ENCODE data around the gene NUDT3.

DNA sequence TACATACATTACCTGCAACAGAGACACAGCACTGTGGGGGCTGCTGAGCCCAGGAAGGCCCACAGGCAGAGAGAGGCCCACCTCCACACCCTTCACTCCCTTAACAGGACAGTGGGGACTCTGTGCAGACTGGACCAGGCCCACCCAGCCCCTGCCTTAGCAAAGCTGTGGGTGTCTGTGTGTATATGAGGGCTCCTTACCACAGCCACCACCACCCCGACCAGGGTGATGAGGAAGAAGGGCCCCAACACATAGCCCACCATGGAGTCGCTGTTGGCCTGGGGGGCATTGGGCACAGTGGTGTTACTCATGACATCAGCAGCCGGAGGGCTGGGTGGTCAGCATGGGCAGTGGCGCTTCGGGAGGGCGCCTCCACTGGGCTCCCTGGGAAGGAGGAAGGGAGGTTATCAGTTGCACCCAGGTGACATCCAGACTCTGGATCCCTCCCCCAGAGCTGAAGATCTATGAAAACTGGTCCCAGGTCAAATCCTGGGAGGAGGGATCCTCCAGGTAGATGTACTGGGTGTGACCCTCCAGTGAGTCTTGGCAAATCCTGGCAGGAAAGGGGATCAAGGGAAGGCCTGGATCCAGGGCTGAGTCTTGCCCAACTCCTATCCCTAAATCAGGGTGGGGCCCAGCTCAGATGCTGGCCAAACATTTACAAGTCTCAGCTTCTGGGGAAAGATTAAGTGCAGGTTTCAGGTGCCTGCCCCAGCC lies 144.8 kb downstream of the NUDT3 start:
- TF ChIP-seq, protein P1, sequence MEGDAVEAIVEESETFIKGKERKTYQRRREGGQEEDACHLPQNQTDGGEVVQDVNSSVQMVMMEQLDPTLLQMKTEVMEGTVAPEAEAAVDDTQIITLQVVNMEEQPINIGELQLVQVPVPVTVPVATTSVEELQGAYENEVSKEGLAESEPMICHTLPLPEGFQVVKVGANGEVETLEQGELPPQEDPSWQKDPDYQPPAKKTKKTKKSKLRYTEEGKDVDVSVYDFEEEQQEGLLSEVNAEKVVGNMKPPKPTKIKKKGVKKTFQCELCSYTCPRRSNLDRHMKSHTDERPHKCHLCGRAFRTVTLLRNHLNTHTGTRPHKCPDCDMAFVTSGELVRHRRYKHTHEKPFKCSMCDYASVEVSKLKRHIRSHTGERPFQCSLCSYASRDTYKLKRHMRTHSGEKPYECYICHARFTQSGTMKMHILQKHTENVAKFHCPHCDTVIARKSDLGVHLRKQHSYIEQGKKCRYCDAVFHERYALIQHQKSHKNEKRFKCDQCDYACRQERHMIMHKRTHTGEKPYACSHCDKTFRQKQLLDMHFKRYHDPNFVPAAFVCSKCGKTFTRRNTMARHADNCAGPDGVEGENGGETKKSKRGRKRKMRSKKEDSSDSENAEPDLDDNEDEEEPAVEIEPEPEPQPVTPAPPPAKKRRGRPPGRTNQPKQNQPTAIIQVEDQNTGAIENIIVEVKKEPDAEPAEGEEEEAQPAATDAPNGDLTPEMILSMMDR (conservative IDR thresholded peaks at IDR 0.05): no peak
- TF ChIP-seq ZFX (IDR thresholded peaks at IDR 0.05): no peak
